ENCODE results near the gene DUSP1. TPM values are rescaled to one million over a fixed set of nuclear protein-coding genes. Genes with fewer than 3 reads are reported as not detected.

Gene DUSP1
- total and polyA plus RNA-seq, 2 of the 13 experiments (the other 11 are each of a cell fraction or from before 2014, with no cell fraction given), result 27.1 to 55.5 TPM

DNA sequence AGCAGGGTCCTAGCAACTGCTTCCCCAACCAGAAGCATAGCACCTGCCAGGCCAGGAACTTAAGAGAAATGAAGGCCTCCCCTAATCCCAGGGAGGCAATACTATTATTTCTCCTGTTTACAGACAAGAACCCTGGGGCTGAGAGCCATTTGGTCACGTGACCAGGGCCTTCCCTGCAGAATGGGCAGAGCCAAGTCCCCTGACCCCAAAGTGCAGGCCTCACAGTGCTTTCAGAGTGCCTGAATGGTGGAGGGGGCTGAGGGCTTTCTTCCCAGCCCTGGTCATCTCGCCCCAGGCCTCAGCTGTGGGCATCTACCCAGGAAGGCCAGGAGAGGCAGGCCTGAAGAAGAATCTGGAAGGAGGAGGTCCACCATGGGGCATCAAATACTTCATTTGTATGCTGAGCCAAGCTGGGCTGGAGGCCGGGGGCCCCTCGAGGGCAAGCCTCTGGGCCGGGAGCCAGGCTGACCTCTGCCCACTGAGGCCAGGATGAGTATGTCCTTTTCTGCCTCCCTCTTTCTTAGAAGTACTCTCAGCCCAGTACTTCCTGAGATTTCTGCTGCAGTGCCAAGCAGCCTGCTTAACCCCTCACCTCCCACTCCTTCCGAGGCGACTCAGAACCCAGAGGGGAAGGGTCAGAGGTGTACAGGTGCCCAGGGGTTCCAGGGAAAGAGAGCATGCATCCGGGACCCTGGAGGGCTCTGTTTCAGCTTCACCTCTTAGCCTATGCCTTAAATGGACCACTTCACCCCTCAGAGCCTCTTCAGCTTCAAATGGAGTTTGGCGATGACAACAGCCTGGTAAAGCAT lies 18.9 kb upstream of the DUSP1 start (continued):
- TF ChIP-seq, protein P1, sequence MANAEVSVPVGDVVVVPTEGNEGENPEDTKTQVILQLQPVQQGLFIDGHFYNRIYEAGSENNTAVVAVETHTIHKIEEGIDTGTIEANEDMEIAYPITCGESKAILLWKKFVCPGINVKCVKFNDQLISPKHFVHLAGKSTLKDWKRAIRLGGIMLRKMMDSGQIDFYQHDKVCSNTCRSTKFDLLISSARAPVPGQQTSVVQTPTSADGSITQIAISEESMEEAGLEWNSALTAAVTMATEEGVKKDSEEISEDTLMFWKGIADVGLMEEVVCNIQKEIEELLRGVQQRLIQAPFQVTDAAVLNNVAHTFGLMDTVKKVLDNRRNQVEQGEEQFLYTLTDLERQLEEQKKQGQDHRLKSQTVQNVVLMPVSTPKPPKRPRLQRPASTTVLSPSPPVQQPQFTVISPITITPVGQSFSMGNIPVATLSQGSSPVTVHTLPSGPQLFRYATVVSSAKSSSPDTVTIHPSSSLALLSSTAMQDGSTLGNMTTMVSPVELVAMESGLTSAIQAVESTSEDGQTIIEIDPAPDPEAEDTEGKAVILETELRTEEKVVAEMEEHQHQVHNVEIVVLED (CRISPR knock-in tag; IDR thresholded peaks at IDR 0.05; ENCODE audit: borderline replicate concordance), result no peak
- no peak for TF ChIP-seq MIXL1 (CRISPR knock-in tag; IDR thresholded peaks at IDR 0.05)
- no peak for TF ChIP-seq MAZ (IDR thresholded peaks at IDR 0.05; ENCODE audit: borderline replicate concordance, low read depth, low read length)
- TF ChIP-seq MAZ (CRISPR knock-in tag; IDR thresholded peaks at IDR 0.05; ENCODE audit: low read depth), result 0 out of 2 replicates have a peak, but pooled peaks have one; percentile 9
- TF ChIP-seq ZNF607 (CRISPR knock-in tag; IDR thresholded peaks at IDR 0.05; ENCODE audit: borderline replicate concordance), result 0 out of 2 replicates have a peak, but pooled peaks have one; percentile 27
- TF ChIP-seq ZNF441 (CRISPR knock-in tag; IDR thresholded peaks at IDR 0.05; ENCODE audit: borderline replicate concordance), result peak; percentile 22; the same call in 1 of the 2 replicates
- TF ChIP-seq, protein P2, sequence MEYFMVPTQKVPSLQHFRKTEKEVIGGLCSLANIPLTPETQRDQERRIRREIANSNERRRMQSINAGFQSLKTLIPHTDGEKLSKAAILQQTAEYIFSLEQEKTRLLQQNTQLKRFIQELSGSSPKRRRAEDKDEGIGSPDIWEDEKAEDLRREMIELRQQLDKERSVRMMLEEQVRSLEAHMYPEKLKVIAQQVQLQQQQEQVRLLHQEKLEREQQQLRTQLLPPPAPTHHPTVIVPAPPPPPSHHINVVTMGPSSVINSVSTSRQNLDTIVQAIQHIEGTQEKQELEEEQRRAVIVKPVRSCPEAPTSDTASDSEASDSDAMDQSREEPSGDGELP (IDR thresholded peaks at IDR 0.05; ENCODE audit: borderline replicate concordance, low read depth), result no peak; the same call in 1 of the 2 replicates
- TF ChIP-seq SALL2 (CRISPR knock-in tag; IDR thresholded peaks at IDR 0.05), result no peak
- no peak for TF ChIP-seq ZMYM3 (CRISPR knock-in tag; IDR thresholded peaks at IDR 0.05)
- TF ChIP-seq, protein P3, sequence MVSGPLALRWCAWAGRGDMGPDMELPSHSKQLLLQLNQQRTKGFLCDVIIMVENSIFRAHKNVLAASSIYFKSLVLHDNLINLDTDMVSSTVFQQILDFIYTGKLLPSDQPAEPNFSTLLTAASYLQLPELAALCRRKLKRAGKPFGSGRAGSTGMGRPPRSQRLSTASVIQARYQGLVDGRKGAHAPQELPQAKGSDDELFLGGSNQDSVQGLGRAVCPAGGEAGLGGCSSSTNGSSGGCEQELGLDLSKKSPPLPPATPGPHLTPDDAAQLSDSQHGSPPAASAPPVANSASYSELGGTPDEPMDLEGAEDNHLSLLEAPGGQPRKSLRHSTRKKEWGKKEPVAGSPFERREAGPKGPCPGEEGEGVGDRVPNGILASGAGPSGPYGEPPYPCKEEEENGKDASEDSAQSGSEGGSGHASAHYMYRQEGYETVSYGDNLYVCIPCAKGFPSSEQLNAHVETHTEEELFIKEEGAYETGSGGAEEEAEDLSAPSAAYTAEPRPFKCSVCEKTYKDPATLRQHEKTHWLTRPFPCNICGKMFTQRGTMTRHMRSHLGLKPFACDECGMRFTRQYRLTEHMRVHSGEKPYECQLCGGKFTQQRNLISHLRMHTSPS (CRISPR knock-in tag; IDR thresholded peaks at IDR 0.05; ENCODE audit: low read depth), result peak; percentile 68
- TF ChIP-seq, protein P4, sequence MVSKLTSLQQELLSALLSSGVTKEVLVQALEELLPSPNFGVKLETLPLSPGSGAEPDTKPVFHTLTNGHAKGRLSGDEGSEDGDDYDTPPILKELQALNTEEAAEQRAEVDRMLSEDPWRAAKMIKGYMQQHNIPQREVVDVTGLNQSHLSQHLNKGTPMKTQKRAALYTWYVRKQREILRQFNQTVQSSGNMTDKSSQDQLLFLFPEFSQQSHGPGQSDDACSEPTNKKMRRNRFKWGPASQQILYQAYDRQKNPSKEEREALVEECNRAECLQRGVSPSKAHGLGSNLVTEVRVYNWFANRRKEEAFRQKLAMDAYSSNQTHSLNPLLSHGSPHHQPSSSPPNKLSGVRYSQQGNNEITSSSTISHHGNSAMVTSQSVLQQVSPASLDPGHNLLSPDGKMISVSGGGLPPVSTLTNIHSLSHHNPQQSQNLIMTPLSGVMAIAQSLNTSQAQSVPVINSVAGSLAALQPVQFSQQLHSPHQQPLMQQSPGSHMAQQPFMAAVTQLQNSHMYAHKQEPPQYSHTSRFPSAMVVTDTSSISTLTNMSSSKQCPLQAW (CRISPR knock-in tag; IDR thresholded peaks at IDR 0.05), result 0 out of 2 replicates have a peak, but pooled peaks have one; percentile 45
- no peak for TF ChIP-seq KDM3A (CRISPR knock-in tag; IDR thresholded peaks at IDR 0.05; ENCODE audit: low read depth)
- peak; percentile 66 for TF ChIP-seq ZFX (CRISPR knock-in tag; IDR thresholded peaks at IDR 0.05; ENCODE audit: low read depth)
- peak in 1 of 2 experiments; percentile 7; a peak in 1 of 4 replicates for TF ChIP-seq EP300 (IDR thresholded peaks at IDR 0.05; ENCODE audit: low read depth in 2 of 2, low read length in 2 of 2)
- TF ChIP-seq EP300 (CRISPR knock-in tag; IDR thresholded peaks at IDR 0.05; ENCODE audit: borderline replicate concordance), result no peak
- TF ChIP-seq, protein P5, sequence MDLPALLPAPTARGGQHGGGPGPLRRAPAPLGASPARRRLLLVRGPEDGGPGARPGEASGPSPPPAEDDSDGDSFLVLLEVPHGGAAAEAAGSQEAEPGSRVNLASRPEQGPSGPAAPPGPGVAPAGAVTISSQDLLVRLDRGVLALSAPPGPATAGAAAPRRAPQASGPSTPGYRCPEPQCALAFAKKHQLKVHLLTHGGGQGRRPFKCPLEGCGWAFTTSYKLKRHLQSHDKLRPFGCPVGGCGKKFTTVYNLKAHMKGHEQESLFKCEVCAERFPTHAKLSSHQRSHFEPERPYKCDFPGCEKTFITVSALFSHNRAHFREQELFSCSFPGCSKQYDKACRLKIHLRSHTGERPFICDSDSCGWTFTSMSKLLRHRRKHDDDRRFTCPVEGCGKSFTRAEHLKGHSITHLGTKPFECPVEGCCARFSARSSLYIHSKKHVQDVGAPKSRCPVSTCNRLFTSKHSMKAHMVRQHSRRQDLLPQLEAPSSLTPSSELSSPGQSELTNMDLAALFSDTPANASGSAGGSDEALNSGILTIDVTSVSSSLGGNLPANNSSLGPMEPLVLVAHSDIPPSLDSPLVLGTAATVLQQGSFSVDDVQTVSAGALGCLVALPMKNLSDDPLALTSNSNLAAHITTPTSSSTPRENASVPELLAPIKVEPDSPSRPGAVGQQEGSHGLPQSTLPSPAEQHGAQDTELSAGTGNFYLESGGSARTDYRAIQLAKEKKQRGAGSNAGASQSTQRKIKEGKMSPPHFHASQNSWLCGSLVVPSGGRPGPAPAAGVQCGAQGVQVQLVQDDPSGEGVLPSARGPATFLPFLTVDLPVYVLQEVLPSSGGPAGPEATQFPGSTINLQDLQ (CRISPR knock-in tag; IDR thresholded peaks at IDR 0.05), result no peak
- TF ChIP-seq RAD51 (IDR thresholded peaks at IDR 0.05; ENCODE audit: borderline replicate concordance), result peak; percentile 95
- TF ChIP-seq FOXA1 (IDR thresholded peaks at IDR 0.05), result no peak
- TF ChIP-seq FOXA1 (CRISPR knock-in tag; IDR thresholded peaks at IDR 0.05), result peak; percentile 33; the same call in 1 of the 2 replicates
- TF ChIP-seq FOXO1 (CRISPR knock-in tag; IDR thresholded peaks at IDR 0.05), result no peak
- TF ChIP-seq NFRKB (IDR thresholded peaks at IDR 0.05), result no peak
